Neural cell (in vitro differentiated cells): ENCODE data around the gene PPP1R15B. TPM values are rescaled to one million over a fixed set of nuclear protein-coding genes. Genes with fewer than 3 reads are reported as not detected.

Source experiments
- H2AFZ ChIP-seq: fragments of 200-600, 300-800 bp; sonication (generic), shearing (Covaris generic); 2 replicates; pipeline ENCODE4 v1.6.0; 2014; ENCODE audit warnings: low read depth, mild to moderate bottlenecking, antibody characterized with exemption, low read length, moderate library complexity
- H3F3A ChIP-seq: fragments of 200-600 bp; shearing (Covaris generic); 2 replicates; pipeline ENCODE4 v1.6.1; 2016; ENCODE audit warnings: mild to moderate bottlenecking, moderate library complexity, mixed read lengths, antibody characterized with exemption, low read length; ENCODE audit not compliant: insufficient read depth, poor library complexity, severe bottlenecking
- H3K27ac ChIP-seq: fragments of 200-600, 300-800 bp; sonication (generic), shearing (Covaris generic); 2 replicates; pipeline ENCODE4 v1.5.1; 2014; ENCODE audit warnings: mild to moderate bottlenecking, low read length, moderate library complexity
- H3K27me3 ChIP-seq: fragments of 300-800, 200-600 bp; sonication (generic), shearing (Covaris generic); 2 replicates; pipeline ENCODE4 v1.6.0; 2014; ENCODE audit warnings: mild to moderate bottlenecking, low read depth, low read length, moderate library complexity; ENCODE audit not compliant: insufficient read depth
- H3K36me3 ChIP-seq: fragments of 300-800, 200-600 bp; sonication (generic), shearing (Covaris generic); 2 replicates; pipeline ENCODE4 v1.5.1; 2014; ENCODE audit warnings: mild to moderate bottlenecking, antibody characterized with exemption, low read length, moderate library complexity; ENCODE audit not compliant: insufficient read depth
- H3K4me2 ChIP-seq: fragments of 300-800, 200-600 bp; sonication (generic), shearing (Covaris generic); 2 replicates; pipeline ENCODE4 v1.6.0; 2014; ENCODE audit warnings: mild to moderate bottlenecking, low read length
- H3K4me3 ChIP-seq: fragments of 300-800, 200-600 bp; sonication (generic), shearing (Covaris generic); 2 replicates; pipeline ENCODE4 v1.5.1; 2014; ENCODE audit warnings: mild to moderate bottlenecking, low read length, moderate library complexity
- H3K79me2 ChIP-seq: fragments of 200-600 bp; shearing (Covaris generic); replicated peaks from 2 replicates; pipeline ENCODE4 v1.6.0; 2014; ENCODE audit warnings: mild to moderate bottlenecking, low read length, moderate library complexity; ENCODE audit not compliant: insufficient read depth
- H3K9ac ChIP-seq: fragments of 300-800, 200-600 bp; sonication (generic), shearing (Covaris generic); 2 replicates; pipeline ENCODE4 v1.6.1; 2016; ENCODE audit warnings: mild to moderate bottlenecking, low read length, mixed read lengths
- H3K9me2 ChIP-seq: fragments of 200-600 bp; shearing (Covaris generic); 2 replicates; pipeline ENCODE4 v1.6.1; 2016; ENCODE audit warnings: mild to moderate bottlenecking, low read length, mixed read lengths; ENCODE audit not compliant: insufficient read depth
- H3K9me3 ChIP-seq: fragments of 200-600, 300-800 bp; sonication (generic), shearing (Covaris generic); 2 replicates; pipeline ENCODE4 v1.6.1; 2016; ENCODE audit warnings: mild to moderate bottlenecking, mixed run types, low read length, moderate library complexity, mixed read lengths
- H4K20me1 ChIP-seq: fragments of 200-600 bp; shearing (Covaris generic); 2 replicates; pipeline ENCODE4 v1.6.1; 2016; ENCODE audit warnings: mild to moderate bottlenecking, mixed run types; ENCODE audit not compliant: insufficient read depth
- EP300 ChIP-seq: fragments of 450-650 bp; conservative IDR thresholded peaks from 2 replicates; pipeline ENCODE4 v1.6.1; 2014; ENCODE audit warnings: antibody characterized with exemption, mild to moderate bottlenecking, moderate library complexity; ENCODE audit not compliant: poor library complexity, severe bottlenecking
- EZH2 ChIP-seq: fragments of 200-600, 300-800 bp; shearing (Covaris generic), sonication (generic); IDR thresholded peaks from 2 replicates; pipeline ENCODE4 v1.6.1; 2014; ENCODE audit warnings: antibody characterized with exemption, low read length, borderline replicate concordance, mild to moderate bottlenecking; ENCODE audit not compliant: insufficient read depth, poor library complexity, severe bottlenecking
- MXI1 ChIP-seq: fragments of 450-650 bp; conservative IDR thresholded peaks from 2 replicates; pipeline ENCODE4 v1.6.1; 2014; ENCODE audit warnings: antibody characterized with exemption, mild to moderate bottlenecking; ENCODE audit not compliant: poor library complexity, severe bottlenecking
- POLR2AphosphoS5 ChIP-seq: IDR thresholded peaks from 2 replicates; pipeline ENCODE4 v1.6.1; 2012
- RAD21 ChIP-seq: fragments of 450-650 bp; conservative IDR thresholded peaks from 2 replicates; pipeline ENCODE4 v1.6.1; 2014; ENCODE audit warnings: antibody characterized with exemption, mild to moderate bottlenecking, moderate library complexity
- SMC3 ChIP-seq: fragments of 450-650 bp; conservative IDR thresholded peaks from 2 replicates; pipeline ENCODE4 v1.6.1; 2014; ENCODE audit warnings: antibody characterized with exemption, mild to moderate bottlenecking, moderate library complexity; ENCODE audit not compliant: poor library complexity
- TAF1 ChIP-seq: IDR thresholded peaks from 2 replicates; pipeline ENCODE4 v1.6.1; 2012; ENCODE audit warnings: low read depth
- polyA plus RNA-seq: library from polyadenylated mRNA; depleted of rRNA; stranded (reverse); fragments of >200 nt; gene quantifications from 2 replicates; pipeline ENCODE4 v1.2.3, GENCODE V29; 2014
- TF ChIP-seq, protein P1 (sequence below): IDR thresholded peaks from 2 replicates; pipeline ENCODE4 v1.6.1; 2012; ENCODE audit warnings: borderline replicate concordance
- TF ChIP-seq, protein P2 (sequence below): fragments of 450-650 bp; IDR thresholded peaks from 2 replicates; pipeline ENCODE4 v1.5.1; 2014; ENCODE audit warnings: antibody characterized with exemption, mild to moderate bottlenecking, moderate library complexity; ENCODE audit not compliant: poor library complexity, severe bottlenecking

The PPP1R15B gene
- polyA plus RNA-seq, 1 donor from 2014 or later, result 30.1 TPM

DNA sequence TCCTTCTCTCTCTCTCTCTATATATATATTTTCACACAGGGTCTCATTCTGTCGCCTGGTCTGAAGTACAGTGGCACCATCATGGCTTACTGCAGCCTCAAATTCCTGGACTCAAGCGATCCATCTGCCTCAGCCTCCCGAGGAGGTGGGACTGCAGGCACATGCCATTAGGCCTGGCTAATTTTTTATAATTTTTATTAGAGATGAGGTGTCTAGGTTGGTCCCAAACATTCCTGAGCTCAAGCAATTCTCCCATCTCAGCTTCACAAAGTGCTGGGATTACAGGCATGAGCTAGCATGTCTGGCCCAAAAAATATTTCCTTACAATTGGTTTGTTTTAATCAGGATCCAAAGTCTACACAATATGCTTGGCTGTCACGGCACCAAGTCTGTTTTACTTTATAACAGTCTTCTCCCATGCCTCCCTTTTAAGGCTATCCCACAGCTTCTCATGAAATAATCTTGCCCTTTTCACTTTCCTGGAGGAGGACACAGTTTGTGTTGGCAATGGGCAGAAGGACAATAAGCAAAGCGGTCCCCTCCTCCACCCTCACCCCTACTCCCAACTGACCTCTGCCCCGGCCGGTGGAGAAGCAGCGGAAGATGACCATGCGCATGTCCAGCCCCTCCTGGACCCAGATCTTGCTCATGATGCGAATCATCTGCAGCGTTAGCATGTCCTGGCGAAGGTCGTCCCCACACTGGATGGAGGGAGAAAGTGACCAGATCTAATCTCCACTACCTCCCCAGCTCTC lies 28.2 kb upstream of the PPP1R15B start:
- no peak overlapping the region for H3K4me2 ChIP-seq

DNA sequence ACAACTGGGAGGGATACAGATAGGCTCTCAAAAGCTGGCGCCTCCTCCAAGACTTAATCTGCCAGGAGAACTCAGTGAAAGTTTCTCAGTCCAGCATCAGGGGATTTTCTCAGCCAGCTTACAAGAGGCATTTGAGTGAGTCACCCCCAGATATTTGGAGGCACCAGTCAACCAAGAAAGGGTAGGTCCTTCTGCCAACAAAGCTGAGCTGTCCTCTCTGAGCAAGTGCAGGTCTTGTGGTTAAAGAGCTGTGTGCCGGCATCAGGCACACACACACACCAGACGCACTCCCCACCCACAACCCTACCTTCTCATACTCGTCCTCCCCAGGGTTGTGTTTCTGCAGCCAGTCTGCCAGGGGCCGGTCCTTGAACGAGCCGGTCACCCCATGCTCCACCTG lies 27.0 kb upstream of the PPP1R15B start:
- Histone ChIP-seq H3K4me3 (no peak overlapping the region), H3K4me2 (no peak overlapping the region), H3F3A (no peaks in the 10 kb centered on the region), H3K27me3 (no peaks in the 10 kb centered on the region), H3K9me3 (no peaks in the 10 kb centered on the region), H3K9me2 (no peaks in the 10 kb centered on the region), H2AFZ (no peak overlapping the region), H3K9ac (no peak overlapping the region), H3K36me3 (peaks cover 6% of the 10 kb centered on the region), H3K79me2 (no peaks in the 10 kb centered on the region), H4K20me1 (no peaks in the 10 kb centered on the region), H3K27ac (no peak overlapping the region)
- TF ChIP-seq, protein P1, sequence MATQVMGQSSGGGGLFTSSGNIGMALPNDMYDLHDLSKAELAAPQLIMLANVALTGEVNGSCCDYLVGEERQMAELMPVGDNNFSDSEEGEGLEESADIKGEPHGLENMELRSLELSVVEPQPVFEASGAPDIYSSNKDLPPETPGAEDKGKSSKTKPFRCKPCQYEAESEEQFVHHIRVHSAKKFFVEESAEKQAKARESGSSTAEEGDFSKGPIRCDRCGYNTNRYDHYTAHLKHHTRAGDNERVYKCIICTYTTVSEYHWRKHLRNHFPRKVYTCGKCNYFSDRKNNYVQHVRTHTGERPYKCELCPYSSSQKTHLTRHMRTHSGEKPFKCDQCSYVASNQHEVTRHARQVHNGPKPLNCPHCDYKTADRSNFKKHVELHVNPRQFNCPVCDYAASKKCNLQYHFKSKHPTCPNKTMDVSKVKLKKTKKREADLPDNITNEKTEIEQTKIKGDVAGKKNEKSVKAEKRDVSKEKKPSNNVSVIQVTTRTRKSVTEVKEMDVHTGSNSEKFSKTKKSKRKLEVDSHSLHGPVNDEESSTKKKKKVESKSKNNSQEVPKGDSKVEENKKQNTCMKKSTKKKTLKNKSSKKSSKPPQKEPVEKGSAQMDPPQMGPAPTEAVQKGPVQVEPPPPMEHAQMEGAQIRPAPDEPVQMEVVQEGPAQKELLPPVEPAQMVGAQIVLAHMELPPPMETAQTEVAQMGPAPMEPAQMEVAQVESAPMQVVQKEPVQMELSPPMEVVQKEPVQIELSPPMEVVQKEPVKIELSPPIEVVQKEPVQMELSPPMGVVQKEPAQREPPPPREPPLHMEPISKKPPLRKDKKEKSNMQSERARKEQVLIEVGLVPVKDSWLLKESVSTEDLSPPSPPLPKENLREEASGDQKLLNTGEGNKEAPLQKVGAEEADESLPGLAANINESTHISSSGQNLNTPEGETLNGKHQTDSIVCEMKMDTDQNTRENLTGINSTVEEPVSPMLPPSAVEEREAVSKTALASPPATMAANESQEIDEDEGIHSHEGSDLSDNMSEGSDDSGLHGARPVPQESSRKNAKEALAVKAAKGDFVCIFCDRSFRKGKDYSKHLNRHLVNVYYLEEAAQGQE, result no peak
- TF ChIP-seq TAF1 (no peak), POLR2AphosphoS5 (no peak), EP300 (no peak), SMC3 (no peak), MXI1 (no peak), RAD21 (no peak), EZH2 (no peak)
- TF ChIP-seq, protein P2, sequence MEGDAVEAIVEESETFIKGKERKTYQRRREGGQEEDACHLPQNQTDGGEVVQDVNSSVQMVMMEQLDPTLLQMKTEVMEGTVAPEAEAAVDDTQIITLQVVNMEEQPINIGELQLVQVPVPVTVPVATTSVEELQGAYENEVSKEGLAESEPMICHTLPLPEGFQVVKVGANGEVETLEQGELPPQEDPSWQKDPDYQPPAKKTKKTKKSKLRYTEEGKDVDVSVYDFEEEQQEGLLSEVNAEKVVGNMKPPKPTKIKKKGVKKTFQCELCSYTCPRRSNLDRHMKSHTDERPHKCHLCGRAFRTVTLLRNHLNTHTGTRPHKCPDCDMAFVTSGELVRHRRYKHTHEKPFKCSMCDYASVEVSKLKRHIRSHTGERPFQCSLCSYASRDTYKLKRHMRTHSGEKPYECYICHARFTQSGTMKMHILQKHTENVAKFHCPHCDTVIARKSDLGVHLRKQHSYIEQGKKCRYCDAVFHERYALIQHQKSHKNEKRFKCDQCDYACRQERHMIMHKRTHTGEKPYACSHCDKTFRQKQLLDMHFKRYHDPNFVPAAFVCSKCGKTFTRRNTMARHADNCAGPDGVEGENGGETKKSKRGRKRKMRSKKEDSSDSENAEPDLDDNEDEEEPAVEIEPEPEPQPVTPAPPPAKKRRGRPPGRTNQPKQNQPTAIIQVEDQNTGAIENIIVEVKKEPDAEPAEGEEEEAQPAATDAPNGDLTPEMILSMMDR, result no peak

More for the DNA sequence above, 28.2 kb upstream of the PPP1R15B start:
- H2AFZ ChIP-seq, result no peak overlapping the region
- H3K79me2 ChIP-seq, result no peaks in the 10 kb centered on the region
- H3F3A ChIP-seq, result no peaks in the 10 kb centered on the region
- H3K4me3 ChIP-seq, result no peak overlapping the region
- peaks cover 6% of the 10 kb centered on the region for H3K36me3 ChIP-seq
- H3K9me3 ChIP-seq, result no peaks in the 10 kb centered on the region
- H3K27ac ChIP-seq, result no peak overlapping the region
- H3K9ac ChIP-seq, result no peak overlapping the region
- no peaks in the 10 kb centered on the region for H3K9me2 ChIP-seq
- TF ChIP-seq EZH2 (no peak), RAD21 (no peak), EP300 (no peak), POLR2AphosphoS5 (no peak), MXI1 (no peak), TAF1 (no peak), SMC3 (no peak)
- TF ChIP-seq, protein P2, result no peak
- TF ChIP-seq, protein P1, result no peak
- no peaks in the 10 kb centered on the region for H3K27me3 ChIP-seq
- no peaks in the 10 kb centered on the region for H4K20me1 ChIP-seq
